Ovary (tissue), 3 donors: ENCODE data around the gene FNBP1.

Experiments used
- EP300 ChIP-seq: sonication (generic); formaldehyde crosslinking; IDR thresholded peaks from one replicate; pipeline ENCODE4 v1.6.1; 2017; ENCODE audit warnings: antibody characterized with exemption
- POLR2A ChIP-seq: fragments of 450-650 bp; IDR thresholded peaks from one replicate; pipeline ENCODE4 v1.6.1; 2017; ENCODE audit warnings: antibody characterized with exemption, mild to moderate bottlenecking, moderate library complexity
- TF ChIP-seq, protein P1 (sequence below), 3 donors: fragments of 450-650 bp in 2 of 3; fragments of 200-600 bp in 1 of 3; IDR thresholded peaks; one replicate each; pipeline versions ENCODE4 v1.5.1 to v1.8.0; 2016 to 2022; ENCODE audit warnings: antibody characterized with exemption in 3 of 3, mild to moderate bottlenecking in 1 of 3
- donor health status: DM: no; HTN: no; CAD: no.

DNA sequence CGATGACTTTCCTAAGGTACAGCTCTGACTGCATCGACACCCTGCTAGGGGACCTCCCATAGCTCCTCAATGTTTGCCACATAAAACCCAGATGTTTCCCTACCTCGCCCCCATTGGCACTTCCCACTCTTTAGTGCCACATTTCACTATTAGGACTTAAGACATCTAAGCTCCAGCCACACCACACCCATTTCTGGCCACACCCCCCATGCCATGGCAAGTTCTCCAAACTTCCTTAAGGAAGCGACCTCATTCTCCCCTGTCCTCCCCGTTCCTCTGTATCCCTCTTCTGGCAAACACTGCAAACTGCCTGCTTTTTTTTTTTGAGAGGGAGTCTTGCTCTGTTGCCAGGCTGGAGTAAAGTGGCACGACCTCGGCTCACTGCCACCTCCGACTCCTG lies 144.8 kb downstream of the FNBP1 start:
- TF ChIP-seq, protein P1, sequence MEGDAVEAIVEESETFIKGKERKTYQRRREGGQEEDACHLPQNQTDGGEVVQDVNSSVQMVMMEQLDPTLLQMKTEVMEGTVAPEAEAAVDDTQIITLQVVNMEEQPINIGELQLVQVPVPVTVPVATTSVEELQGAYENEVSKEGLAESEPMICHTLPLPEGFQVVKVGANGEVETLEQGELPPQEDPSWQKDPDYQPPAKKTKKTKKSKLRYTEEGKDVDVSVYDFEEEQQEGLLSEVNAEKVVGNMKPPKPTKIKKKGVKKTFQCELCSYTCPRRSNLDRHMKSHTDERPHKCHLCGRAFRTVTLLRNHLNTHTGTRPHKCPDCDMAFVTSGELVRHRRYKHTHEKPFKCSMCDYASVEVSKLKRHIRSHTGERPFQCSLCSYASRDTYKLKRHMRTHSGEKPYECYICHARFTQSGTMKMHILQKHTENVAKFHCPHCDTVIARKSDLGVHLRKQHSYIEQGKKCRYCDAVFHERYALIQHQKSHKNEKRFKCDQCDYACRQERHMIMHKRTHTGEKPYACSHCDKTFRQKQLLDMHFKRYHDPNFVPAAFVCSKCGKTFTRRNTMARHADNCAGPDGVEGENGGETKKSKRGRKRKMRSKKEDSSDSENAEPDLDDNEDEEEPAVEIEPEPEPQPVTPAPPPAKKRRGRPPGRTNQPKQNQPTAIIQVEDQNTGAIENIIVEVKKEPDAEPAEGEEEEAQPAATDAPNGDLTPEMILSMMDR (IDR thresholded peaks at IDR 0.05), result no peak
- TF ChIP-seq EP300 (no peak), POLR2A (no peak)
